K562 (cell line): Measurements from ENCODE around the gene LMLN. TPM values are rescaled to one million over a fixed set of nuclear protein-coding genes. Genes with fewer than 3 reads are reported as not detected.

Experiments
- ARID4B ChIP-seq: sonication (generic); formaldehyde crosslinking; IDR thresholded peaks from 2 replicates; pipeline ENCODE4 v1.8.0; 2022; ENCODE audit warnings: mild to moderate bottlenecking, missing genetic modification reagents
- ASH1L ChIP-seq: fragments of 450-650 bp; IDR thresholded peaks from 2 replicates; pipeline ENCODE4 v1.6.1; 2018; ENCODE audit warnings: borderline replicate concordance, mild to moderate bottlenecking, low read depth; ENCODE audit not compliant: partially characterized antibody
- KDM1A ChIP-seq, 2 experiments: fragments of 450-650 bp; IDR thresholded peaks; 2 replicates each; pipeline ENCODE4 v1.6.1; 2016; ENCODE audit warnings: mild to moderate bottlenecking in 2 of 2
- MGA ChIP-seq: fragments of 450-650 bp; IDR thresholded peaks from 2 replicates; pipeline ENCODE4 v1.6.1; 2016; ENCODE audit warnings: mild to moderate bottlenecking, moderate library complexity
- polyA plus RNA-seq, 8 experiments: library from polyadenylated mRNA; depleted of rRNA in 4 of 8; stranded (reverse) in 5 of 8; unstranded in 3 of 8; fragments of >200 nt; fragmentation: Nextera tagmentation in 2 of 8; fragmentation: Illumina TruSeq in 1 of 8; extraction: Ambion mirVana in 2 of 8; extraction: Trizol in 1 of 8; gene quantifications; 2 replicates each; pipeline versions ENCODE4 v1.2.1 to v1.2.3, GENCODE V29; 2011 to 2014; ENCODE audit warnings: inconsistent platforms in 1 of 8, missing spikeins in 1 of 8
- total RNA-seq, 7 experiments: library from RNA; depleted of rRNA in 6 of 7; stranded (reverse); fragments of >200 nt in 6 of 7; fragmentation: Illumina TruSeq in 2 of 7; extraction: Trizol in 2 of 7; gene quantifications; 2 replicates each; pipeline versions ENCODE4 v1.2.1 to v1.2.3, GENCODE V29; 2011 to 2021; ENCODE audit warnings: low replicate concordance in 1 of 7

Gene LMLN
- total and polyA plus RNA-seq, 9 of the 15 experiments (the other 6 are each of a cell fraction or from before 2014, with no cell fraction given), result 2.2 to 15.9 (median 6.9) TPM

GRCh38 chr3:197958346-197958745 is 1.7 kb upstream of the LMLN start (continued):
- TF ChIP-seq ARID4B (CRISPR knock-in tag) (0 out of 2 replicates have a peak, but pooled peaks have one; percentile 42), KDM1A (IDR thresholded peaks at IDR 0.05) (peak in 1 of 2 experiments; percentile 16; a peak in 1 of 4 replicates), MGA (peak; percentile 23; the same call in 1 of the 2 replicates), ASH1L (no peak)
